Panc1 (cell line): ENCODE results near the gene TMEM178A. TPM values are rescaled to one million over a fixed set of nuclear protein-coding genes. Genes with fewer than 3 reads are reported as not detected.
A peak's percentile ranks its signal among the peaks of the same experiment; 100 is the strongest.

Source experiments
- ATAC-seq: fragments of 200-7000 bp; cut with Tn5 transposase; 2 replicates; pipeline ENCODE4 v1.9.1; 2020; ENCODE audit warnings: mild to moderate bottlenecking, moderate library complexity
- BruUV-seq: library from RNA; stranded (reverse); fragments of 400-500 nt; replicated peaks from 2 replicates; lab custom pipeline; 2021; lab: Mats Ljungman, UMichigan
- CTCF ChIA-PET: fragments of 300-600 bp; sonication (Branson Sonifier 250); formaldehyde crosslinking; loops from one replicate; lab custom pipeline; 2022; ENCODE audit warnings: antibody characterized with exemption; lab: Charles Lee
- POLR2A ChIA-PET: fragments of 300-600 bp; sonication (Branson Sonifier 250); formaldehyde crosslinking; loops from one replicate; lab custom pipeline; 2022; ENCODE audit warnings: antibody characterized with exemption; lab: Charles Lee
- DNase-seq: peaks from one replicate; pipeline ENCODE4 v3.0.0-alpha.2; 2010; ENCODE audit warnings: low read depth, low spot score
- H3K27ac ChIP-seq: 2 replicates; pipeline ENCODE4 v1.5.1; 2011; ENCODE audit warnings: mild to moderate bottlenecking, low read length, inconsistent platforms
- H3K27me3 ChIP-seq: fragments of 200-500 bp; sonication (Bioruptor generic); 2 replicates; pipeline ENCODE4 v1.6.0; 2014; ENCODE audit warnings: low read length, inconsistent platforms; ENCODE audit not compliant: control insufficient read depth, insufficient read depth
- H3K36me3 ChIP-seq: fragments of 200-500 bp; sonication (Bioruptor generic); 2 replicates; pipeline ENCODE4 v1.5.1; 2014; ENCODE audit warnings: inconsistent platforms, mild to moderate bottlenecking, low read length, moderate library complexity; ENCODE audit not compliant: control insufficient read depth, insufficient read depth
- H3K4me1 ChIP-seq: 2 replicates; pipeline ENCODE4 v1.5.1; 2011; ENCODE audit warnings: inconsistent platforms, mild to moderate bottlenecking, low read length, moderate library complexity; ENCODE audit not compliant: control insufficient read depth, insufficient read depth
- H3K4me3 ChIP-seq, 2 experiments: 2 replicates each; pipeline ENCODE4 v1.5.1; 2011 to 2012; ENCODE audit warnings: low read depth in 2 of 2, low read length in 2 of 2, mild to moderate bottlenecking in 2 of 2, inconsistent platforms in 1 of 2, moderate library complexity in 1 of 2
- H3K9me3 ChIP-seq: fragments of 200-500 bp; sonication (Bioruptor generic); 2 replicates; pipeline ENCODE4 v1.5.1; 2014; ENCODE audit warnings: low read depth, mild to moderate bottlenecking, inconsistent platforms, low read length, moderate library complexity; ENCODE audit not compliant: control insufficient read depth, insufficient read depth
- POLR2AphosphoS5 ChIP-seq: IDR thresholded peaks from 2 replicates; pipeline ENCODE4 v1.6.1; 2012; ENCODE audit warnings: mild to moderate bottlenecking, low read depth, low read length, moderate library complexity
- REST ChIP-seq, 2 experiments: IDR thresholded peaks; 2 replicates each; pipeline ENCODE4 v1.6.1; 2011 to 2012; ENCODE audit warnings: low read depth in 2 of 2, control low read depth in 1 of 2, low read length in 1 of 2, mild to moderate bottlenecking in 1 of 2, moderate library complexity in 1 of 2; ENCODE audit not compliant: insufficient read depth in 1 of 2
- SIN3A ChIP-seq: IDR thresholded peaks from 2 replicates; pipeline ENCODE4 v1.6.1; 2012; ENCODE audit warnings: low read depth, mild to moderate bottlenecking, low read length, moderate library complexity, borderline replicate concordance; ENCODE audit not compliant: insufficient read depth
- TCF7L2 ChIP-seq: IDR thresholded peaks from 2 replicates; pipeline ENCODE4 v1.6.1; 2011; ENCODE audit warnings: mild to moderate bottlenecking, low read depth, low read length, inconsistent platforms
- in situ Hi-C: cut with HindIII; loops from 2 replicates; pipeline ENCODE4 v1.10.0; 2016; ENCODE audit warnings: low sequenced_read_pairs, low pct_unique_long_range_greater_than_20kb
- intact Hi-C: fragments of 100-400 bp; cut with micrococcal nuclease; formaldehyde crosslinking; loops from one replicate; pipeline ENCODE4 v1.10.0; 2022; ENCODE audit not compliant: unreplicated experiment
- total RNA-seq: library from RNA; stranded (reverse); gene quantifications from one replicate; pipeline ENCODE4 v1.2.1, GENCODE V29; 2021; ENCODE audit not compliant: unreplicated experiment
- TF ChIP-seq, protein P1 (sequence below): fragments of 450-650 bp; IDR thresholded peaks from 2 replicates; pipeline ENCODE4 v1.5.1; 2017; ENCODE audit warnings: mild to moderate bottlenecking

TMEM178A gene
- total RNA-seq, 1 experiment from 2014 or later = not detected

DNA sequence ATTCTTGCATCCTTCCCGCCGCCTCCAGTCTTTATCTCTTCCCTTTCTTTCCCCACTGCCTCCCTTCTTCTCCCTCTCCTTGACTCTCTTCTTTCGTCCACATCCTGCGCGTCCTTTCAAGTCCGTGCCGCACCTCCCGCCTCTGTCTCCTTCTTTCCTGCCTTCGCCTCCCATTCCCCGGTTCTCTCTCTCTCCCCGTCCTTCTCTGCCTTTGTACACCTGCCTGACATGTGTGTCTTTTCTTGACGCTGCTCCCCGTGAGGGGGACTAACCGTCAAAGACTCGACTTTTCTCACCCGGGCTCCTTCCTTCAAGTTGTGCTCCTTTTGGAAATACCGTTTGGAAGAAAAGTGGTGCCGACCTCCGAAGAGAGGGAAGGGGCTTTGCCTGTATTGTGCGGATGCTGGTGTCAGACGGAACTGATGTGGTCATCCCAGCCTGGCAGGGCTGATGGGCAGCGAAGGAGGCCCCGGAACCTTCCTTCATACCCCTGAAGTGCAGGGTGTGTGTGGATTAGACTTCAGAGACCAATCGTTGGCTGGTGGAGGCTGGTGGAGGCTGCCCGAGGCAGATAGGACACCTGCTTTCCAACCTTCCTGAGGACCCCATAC is 879 bp downstream of the TMEM178A start:
- ATAC-seq (peak; percentile 62), DNase-seq (no peak)
- H3K4me3 ChIP-seq = peak overlapping the region; percentile 33 to 47
- CTCF ChIA-PET = interaction anchor here (1.1 kb wide), 1 partner anchor 23 kb away, joined by 3 read pairs; no protein-coding TSS in a partner anchor
- H3K9me3 ChIP-seq = no peaks in the 10 kb centered on the region
- POLR2A ChIA-PET = no interaction called here
- intact Hi-C loops (no loop called here), in situ Hi-C loops (no loop called here)
- H3K27me3 ChIP-seq = peaks cover 55% of the 10 kb centered on the region
- no peaks in the 10 kb centered on the region for H3K4me1 ChIP-seq
- H3K27ac ChIP-seq = no peak overlapping the region
- no peak for TF ChIP-seq TCF7L2
- TF ChIP-seq, protein P1, sequence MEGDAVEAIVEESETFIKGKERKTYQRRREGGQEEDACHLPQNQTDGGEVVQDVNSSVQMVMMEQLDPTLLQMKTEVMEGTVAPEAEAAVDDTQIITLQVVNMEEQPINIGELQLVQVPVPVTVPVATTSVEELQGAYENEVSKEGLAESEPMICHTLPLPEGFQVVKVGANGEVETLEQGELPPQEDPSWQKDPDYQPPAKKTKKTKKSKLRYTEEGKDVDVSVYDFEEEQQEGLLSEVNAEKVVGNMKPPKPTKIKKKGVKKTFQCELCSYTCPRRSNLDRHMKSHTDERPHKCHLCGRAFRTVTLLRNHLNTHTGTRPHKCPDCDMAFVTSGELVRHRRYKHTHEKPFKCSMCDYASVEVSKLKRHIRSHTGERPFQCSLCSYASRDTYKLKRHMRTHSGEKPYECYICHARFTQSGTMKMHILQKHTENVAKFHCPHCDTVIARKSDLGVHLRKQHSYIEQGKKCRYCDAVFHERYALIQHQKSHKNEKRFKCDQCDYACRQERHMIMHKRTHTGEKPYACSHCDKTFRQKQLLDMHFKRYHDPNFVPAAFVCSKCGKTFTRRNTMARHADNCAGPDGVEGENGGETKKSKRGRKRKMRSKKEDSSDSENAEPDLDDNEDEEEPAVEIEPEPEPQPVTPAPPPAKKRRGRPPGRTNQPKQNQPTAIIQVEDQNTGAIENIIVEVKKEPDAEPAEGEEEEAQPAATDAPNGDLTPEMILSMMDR = no peak
- no peak for TF ChIP-seq SIN3A
- TF ChIP-seq POLR2AphosphoS5 = no peak
- no peak for TF ChIP-seq REST (IDR thresholded peaks at IDR 0.05; ENCODE audit: insufficient read depth in 1 of 2, low read depth in 2 of 2, low read length in 1 of 2)
- no peaks in the 10 kb centered on the region for H3K36me3 ChIP-seq
- no TSS peak for BruUV-seq

- in situ Hi-C loops (no loop called here), intact Hi-C loops (no loop called here)
- no TSS peak for BruUV-seq
- POLR2A ChIA-PET = interaction anchor here (0.6 kb wide), 1 partner anchor 142 kb away, joined by 4 read pairs; no protein-coding TSS in a partner anchor
- Histone ChIP-seq H3K4me3 (no peak overlapping the region), H3K27ac (no peak overlapping the region), H3K9me3 (no peaks in the 10 kb centered on the region), H3K36me3 (no peaks in the 10 kb centered on the region), H3K4me1 (no peaks in the 10 kb centered on the region), H3K27me3 (peaks cover 61% of the 10 kb centered on the region)
- DNase-seq (no peak), ATAC-seq (no peak)
- TF ChIP-seq SIN3A = no peak
- TF ChIP-seq POLR2AphosphoS5 = no peak
- TF ChIP-seq, protein P1 = no peak
- TF ChIP-seq TCF7L2 = no peak
- no peak for TF ChIP-seq REST (IDR thresholded peaks at IDR 0.05; ENCODE audit: insufficient read depth in 1 of 2, low read depth in 2 of 2, low read length in 1 of 2)
- CTCF ChIA-PET = interaction anchor here (1.1 kb wide), 1 partner anchor 24 kb away, joined by 3 read pairs; no protein-coding TSS in a partner anchor
Measured at GRCh38 chr2:39667104-39667885, 1.6 kb downstream of the TMEM178A start.
